ENCODE data around the gene NKG7. TPM values are rescaled to one million over a fixed set of nuclear protein-coding genes. Genes with fewer than 3 reads are reported as not detected.

Gene NKG7
- total RNA-seq, 2 experiments from 2014 or later: 6.2 to 7.2 TPM

GRCh38 chr19:51361239-51361638 is 11.2 kb downstream of the NKG7 start:
- Mint-ChIP-seq H3K36me3 (ENCODE audit: low read depth) (peaks cover 4% of the 10 kb centered on the region), H3K4me3 (no peak overlapping the region), H3K27me3 (no peaks in the 10 kb centered on the region), H3K4me1 (ENCODE audit: low read depth) (peaks cover 43% of the 10 kb centered on the region), H3K9me3 (no peaks in the 10 kb centered on the region), H3K27ac (no peak overlapping the region)
- Histone ChIP-seq H3K36me3 (ENCODE audit: insufficient read depth, low read length) (no peaks in the 10 kb centered on the region), H3K9me3 (ENCODE audit: control insufficient read depth in 1 of 2, insufficient read depth in 1 of 2, low read length in 2 of 2) (no peaks in the 10 kb centered on the region), H3K4me3 (ENCODE audit: low read length) (no peak overlapping the region), H3K4me1 (ENCODE audit: insufficient read depth, low read length) (peaks cover 36% of the 10 kb centered on the region), H3K27ac (ENCODE audit: low read depth in 1 of 2, low read length in 2 of 2) (no peak overlapping the region), H3K27me3 (ENCODE audit: control insufficient read depth in 1 of 2, insufficient read depth in 2 of 2, low read length in 2 of 2) (no peaks in the 10 kb centered on the region)
- ChIA-PET CTCF (no interaction called here), POLR2A (no interaction called here)
- TF ChIP-seq CTCF (IDR thresholded peaks at IDR 0.05): no peak
- DNase-seq: no peak
- intact Hi-C loops (cut with DNase I, micrococcal nuclease): loop anchor here in 1 of 2 experiments (10.0 kb wide), 1 partner anchor 234 kb away; no protein-coding TSS in a partner anchor
- ATAC-seq (ENCODE audit: poor library complexity): no peak

GRCh38 chr19:51359294-51359693 is 13.2 kb downstream of the NKG7 start:
- no peak for TF ChIP-seq CTCF (IDR thresholded peaks at IDR 0.05)
- H3K36me3 ChIP-seq (ENCODE audit: insufficient read depth, low read length): no peaks in the 10 kb centered on the region
- DNase-seq (no peak), ATAC-seq (ENCODE audit: poor library complexity) (no peak)
- no peaks in the 10 kb centered on the region for H3K27me3 Mint-ChIP-seq
- peaks cover 45% of the 10 kb centered on the region for H3K4me1 Mint-ChIP-seq (ENCODE audit: low read depth)
- no peaks in the 10 kb centered on the region for H3K9me3 Mint-ChIP-seq
- intact Hi-C loops (cut with DNase I, micrococcal nuclease): no loop called here
- no peak overlapping the region for H3K27ac ChIP-seq (ENCODE audit: low read depth in 1 of 2, low read length in 2 of 2)
- H3K4me1 ChIP-seq (ENCODE audit: insufficient read depth, low read length): peaks cover 22% of the 10 kb centered on the region
- peaks cover 5% of the 10 kb centered on the region for H3K36me3 Mint-ChIP-seq (ENCODE audit: low read depth)
- H3K9me3 ChIP-seq (ENCODE audit: control insufficient read depth in 1 of 2, insufficient read depth in 1 of 2, low read length in 2 of 2): no peaks in the 10 kb centered on the region
- CTCF ChIA-PET: interaction anchor here (1.3 kb wide), 1 partner anchor 35 kb away, joined by 3 read pairs; no protein-coding TSS in a partner anchor
- POLR2A ChIA-PET: no interaction called here
- no peak overlapping the region for H3K4me3 Mint-ChIP-seq
- no peak overlapping the region for H3K4me3 ChIP-seq (ENCODE audit: low read length)
- no peak overlapping the region for H3K27ac Mint-ChIP-seq
- H3K27me3 ChIP-seq (ENCODE audit: control insufficient read depth in 1 of 2, insufficient read depth in 2 of 2, low read length in 2 of 2): no peaks in the 10 kb centered on the region

- DNase-seq (no peak), ATAC-seq (ENCODE audit: poor library complexity) (no peak)
- CTCF ChIA-PET: no interaction called here
- TF ChIP-seq CTCF (IDR thresholded peaks at IDR 0.05): no peak
- peaks cover 17% of the 10 kb centered on the region for H3K4me1 ChIP-seq (ENCODE audit: insufficient read depth, low read length)
- Mint-ChIP-seq H3K27ac (no peak overlapping the region), H3K4me1 (ENCODE audit: low read depth) (peaks cover 36% of the 10 kb centered on the region), H3K9me3 (no peaks in the 10 kb centered on the region), H3K36me3 (ENCODE audit: low read depth) (peaks cover 5% of the 10 kb centered on the region), H3K27me3 (no peaks in the 10 kb centered on the region), H3K4me3 (no peak overlapping the region)
- intact Hi-C loops (cut with DNase I, micrococcal nuclease): no loop called here
- no peaks in the 10 kb centered on the region for H3K36me3 ChIP-seq (ENCODE audit: insufficient read depth, low read length)
- POLR2A ChIA-PET: no interaction called here
- H3K27me3 ChIP-seq (ENCODE audit: control insufficient read depth in 1 of 2, insufficient read depth in 2 of 2, low read length in 2 of 2): no peaks in the 10 kb centered on the region
- no peaks in the 10 kb centered on the region for H3K9me3 ChIP-seq (ENCODE audit: control insufficient read depth in 1 of 2, insufficient read depth in 1 of 2, low read length in 2 of 2)
- no peak overlapping the region for H3K27ac ChIP-seq (ENCODE audit: low read depth in 1 of 2, low read length in 2 of 2)
- H3K4me3 ChIP-seq (ENCODE audit: low read length): no peak overlapping the region
Observed at GRCh38 chr19:51357952-51358351, 14.5 kb downstream of the NKG7 start.
